ENCODE data around the gene OSBPL8. TPM values are rescaled to one million over a fixed set of nuclear protein-coding genes. Genes with fewer than 3 reads are reported as not detected.

The OSBPL8 gene
- total RNA-seq, 2 experiments from 2014 or later = 25.0 to 61.3 TPM

DNA sequence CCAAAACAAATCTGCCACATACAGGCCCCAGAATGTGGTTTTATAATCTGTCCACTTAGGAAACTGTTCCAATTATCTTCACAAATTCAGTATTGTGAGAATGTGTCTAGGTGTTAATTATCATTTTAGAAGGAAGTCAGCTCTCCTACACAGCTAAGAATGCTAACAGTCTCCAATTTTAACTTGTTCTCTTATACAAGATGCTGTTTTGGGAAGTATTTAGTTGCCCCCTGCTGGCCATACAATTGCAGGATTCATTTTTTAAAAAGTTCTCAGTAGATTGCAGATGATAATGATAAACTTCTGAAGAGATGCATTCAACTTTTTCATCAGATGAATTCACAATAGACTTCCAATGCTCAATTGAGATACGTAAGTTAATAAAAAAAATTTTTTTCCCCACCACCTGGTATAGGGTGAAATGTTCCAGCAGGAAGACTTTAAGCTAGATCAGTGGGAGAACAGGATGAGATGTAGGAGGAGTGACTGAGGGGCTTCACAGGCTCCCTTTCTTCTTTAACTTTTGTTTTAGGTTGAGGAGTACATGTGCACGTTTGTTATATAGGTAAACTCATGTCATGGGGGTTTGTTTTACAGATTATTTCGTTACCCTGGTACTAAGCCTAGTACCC is 27.3 kb upstream of the OSBPL8 start:
- TF ChIP-seq, protein P1, sequence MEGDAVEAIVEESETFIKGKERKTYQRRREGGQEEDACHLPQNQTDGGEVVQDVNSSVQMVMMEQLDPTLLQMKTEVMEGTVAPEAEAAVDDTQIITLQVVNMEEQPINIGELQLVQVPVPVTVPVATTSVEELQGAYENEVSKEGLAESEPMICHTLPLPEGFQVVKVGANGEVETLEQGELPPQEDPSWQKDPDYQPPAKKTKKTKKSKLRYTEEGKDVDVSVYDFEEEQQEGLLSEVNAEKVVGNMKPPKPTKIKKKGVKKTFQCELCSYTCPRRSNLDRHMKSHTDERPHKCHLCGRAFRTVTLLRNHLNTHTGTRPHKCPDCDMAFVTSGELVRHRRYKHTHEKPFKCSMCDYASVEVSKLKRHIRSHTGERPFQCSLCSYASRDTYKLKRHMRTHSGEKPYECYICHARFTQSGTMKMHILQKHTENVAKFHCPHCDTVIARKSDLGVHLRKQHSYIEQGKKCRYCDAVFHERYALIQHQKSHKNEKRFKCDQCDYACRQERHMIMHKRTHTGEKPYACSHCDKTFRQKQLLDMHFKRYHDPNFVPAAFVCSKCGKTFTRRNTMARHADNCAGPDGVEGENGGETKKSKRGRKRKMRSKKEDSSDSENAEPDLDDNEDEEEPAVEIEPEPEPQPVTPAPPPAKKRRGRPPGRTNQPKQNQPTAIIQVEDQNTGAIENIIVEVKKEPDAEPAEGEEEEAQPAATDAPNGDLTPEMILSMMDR (conservative IDR thresholded peaks at IDR 0.05; ENCODE audit: low read length) = peak; percentile 95
- TF ChIP-seq EZH2phosphoT487 (IDR thresholded peaks at IDR 0.05; ENCODE audit: borderline replicate concordance, low read depth, low read length) = no peak
- Histone ChIP-seq H3K9me3 (ENCODE audit: low read length) (no peaks in the 10 kb centered on the region), H3K27ac (ENCODE audit: low read depth, low read length, poor library complexity, severe bottlenecking) (no peak overlapping the region), H2AFZ (ENCODE audit: low read length) (no peak overlapping the region), H3K4me3 (ENCODE audit: low read depth, low read length, poor library complexity, severe bottlenecking) (no peak overlapping the region), H3K36me3 (ENCODE audit: insufficient read depth, low read length) (no peaks in the 10 kb centered on the region), H3K4me2 (ENCODE audit: low read length) (no peak overlapping the region), H4K20me1 (ENCODE audit: insufficient read depth, low read length) (no peaks in the 10 kb centered on the region), H3K79me2 (ENCODE audit: insufficient read depth, low read depth, low read length) (no peaks in the 10 kb centered on the region), H3K9me2 (ENCODE audit: insufficient read depth, low read length) (no peaks in the 10 kb centered on the region), H3K4me1 (ENCODE audit: insufficient read depth, low read length, poor library complexity, severe bottlenecking) (no peaks in the 10 kb centered on the region)
- BruUV-seq (replicated peaks) = no TSS peak
- intact Hi-C loops (cut with micrococcal nuclease; ENCODE audit: unreplicated experiment) = loop anchor here (2.0 to 10.0 kb wide), 3 partner anchors 202 to 1062 kb away; partner anchors contain the start of gene BBS10
- ChIA-PET CTCF (ENCODE audit: unreplicated experiment) (no interaction called here), POLR2A (interaction anchor here (0.8 to 1.8 kb wide), 3 partner anchors 19 to 1111 kb away, joined by 3 to 6 read pairs (median 3); no protein-coding TSS in a partner anchor)
- DNase-seq (ENCODE audit: low spot score) = peak; percentile 62

DNA sequence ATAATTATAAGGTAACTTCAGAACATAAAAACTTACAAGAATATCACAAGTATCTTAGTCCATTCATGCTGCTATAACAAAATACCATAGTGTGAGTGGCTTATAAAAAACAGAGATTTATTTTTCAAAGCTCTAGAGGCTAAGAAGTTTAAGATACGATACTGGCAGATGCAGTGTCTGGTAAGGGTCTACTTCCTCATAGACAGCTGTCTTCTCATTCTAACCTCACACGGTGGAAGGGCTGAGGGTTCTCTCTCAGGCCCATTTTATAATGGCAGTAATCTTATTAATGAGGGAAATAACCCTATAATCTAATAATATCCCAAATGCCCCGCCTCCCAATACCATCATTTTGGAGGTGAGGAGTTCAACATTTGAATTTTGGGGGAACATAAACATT is 23.7 kb upstream of the OSBPL8 start:
- no TSS peak for BruUV-seq (replicated peaks)
- Histone ChIP-seq H3K4me1 (ENCODE audit: insufficient read depth, low read length, poor library complexity, severe bottlenecking) (no peaks in the 10 kb centered on the region), H3K36me3 (ENCODE audit: insufficient read depth, low read length) (no peaks in the 10 kb centered on the region), H3K27ac (ENCODE audit: low read depth, low read length, poor library complexity, severe bottlenecking) (no peak overlapping the region), H3K4me3 (ENCODE audit: low read depth, low read length, poor library complexity, severe bottlenecking) (no peak overlapping the region), H3K9me3 (ENCODE audit: low read length) (no peaks in the 10 kb centered on the region), H3K9me2 (ENCODE audit: insufficient read depth, low read length) (no peaks in the 10 kb centered on the region), H3K79me2 (ENCODE audit: insufficient read depth, low read depth, low read length) (no peaks in the 10 kb centered on the region), H3K4me2 (ENCODE audit: low read length) (no peak overlapping the region), H4K20me1 (ENCODE audit: insufficient read depth, low read length) (no peaks in the 10 kb centered on the region), H2AFZ (ENCODE audit: low read length) (no peak overlapping the region; the same call in 1 of the 2 replicates)
- ChIA-PET CTCF (ENCODE audit: unreplicated experiment) (no interaction called here), POLR2A (no interaction called here)
- peak; percentile 26 for DNase-seq (ENCODE audit: low spot score)
- intact Hi-C loops (cut with micrococcal nuclease; ENCODE audit: unreplicated experiment) = loop anchor here (10.0 kb wide), 2 partner anchors 198 to 1058 kb away; no protein-coding TSS in a partner anchor
- TF ChIP-seq EZH2phosphoT487 (IDR thresholded peaks at IDR 0.05; ENCODE audit: borderline replicate concordance, low read depth, low read length) = no peak
- TF ChIP-seq, protein P1 (conservative IDR thresholded peaks at IDR 0.05; ENCODE audit: low read length) = no peak

DNA sequence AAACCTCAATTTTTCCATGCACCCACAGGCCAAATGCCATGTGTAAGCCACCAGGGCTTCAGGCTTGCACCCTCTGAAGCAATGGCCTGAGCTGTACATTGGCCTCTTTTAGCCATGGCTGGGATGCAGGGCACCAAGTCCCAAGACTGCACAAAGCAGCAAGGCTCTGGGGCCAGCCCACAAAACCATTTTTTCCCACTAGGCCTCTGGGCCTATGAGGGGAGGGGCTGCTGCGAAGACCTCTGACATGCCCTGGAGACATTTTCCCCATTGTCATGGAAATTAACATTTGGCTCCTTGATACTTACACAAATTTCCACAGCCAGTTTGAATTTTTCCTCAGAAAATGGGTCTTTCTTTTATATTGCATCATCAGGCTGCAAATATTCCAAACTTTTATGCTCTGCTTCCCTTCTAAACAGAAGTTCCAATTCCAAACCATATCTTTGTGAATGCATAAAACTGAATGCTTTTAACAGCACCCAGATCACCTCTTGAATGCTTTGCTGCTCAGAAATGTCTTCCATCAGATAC is 14.3 kb upstream of the OSBPL8 start:
- Histone ChIP-seq H3K4me2 (ENCODE audit: low read length) (no peak overlapping the region), H3K4me3 (ENCODE audit: low read depth, low read length, poor library complexity, severe bottlenecking) (no peak overlapping the region), H3K9me2 (ENCODE audit: insufficient read depth, low read length) (no peaks in the 10 kb centered on the region), H3K4me1 (ENCODE audit: insufficient read depth, low read length, poor library complexity, severe bottlenecking) (peaks cover 5% of the 10 kb centered on the region), H4K20me1 (ENCODE audit: insufficient read depth, low read length) (no peaks in the 10 kb centered on the region), H3K9me3 (ENCODE audit: low read length) (no peaks in the 10 kb centered on the region), H3K79me2 (ENCODE audit: insufficient read depth, low read depth, low read length) (no peaks in the 10 kb centered on the region), H3K36me3 (ENCODE audit: insufficient read depth, low read length) (no peaks in the 10 kb centered on the region), H3K27ac (ENCODE audit: low read depth, low read length, poor library complexity, severe bottlenecking) (no peak overlapping the region), H2AFZ (ENCODE audit: low read length) (no peak overlapping the region)
- intact Hi-C loops (cut with micrococcal nuclease; ENCODE audit: unreplicated experiment) = no loop called here
- no peak for DNase-seq (ENCODE audit: low spot score)
- no TSS peak for BruUV-seq (replicated peaks)
- POLR2A ChIA-PET = no interaction called here
- CTCF ChIA-PET (ENCODE audit: unreplicated experiment) = no interaction called here
- TF ChIP-seq EZH2phosphoT487 (IDR thresholded peaks at IDR 0.05; ENCODE audit: borderline replicate concordance, low read depth, low read length) = no peak
- TF ChIP-seq, protein P1 (conservative IDR thresholded peaks at IDR 0.05; ENCODE audit: low read length) = no peak
